SK-N-DZ (cell line): ENCODE results near the gene DERA.

Source experiments
- DNase-seq: peaks from one replicate; pipeline ENCODE4 v3.0.0-alpha.2; 2015; ENCODE audit warnings: low spot score

DERA gene

DNA sequence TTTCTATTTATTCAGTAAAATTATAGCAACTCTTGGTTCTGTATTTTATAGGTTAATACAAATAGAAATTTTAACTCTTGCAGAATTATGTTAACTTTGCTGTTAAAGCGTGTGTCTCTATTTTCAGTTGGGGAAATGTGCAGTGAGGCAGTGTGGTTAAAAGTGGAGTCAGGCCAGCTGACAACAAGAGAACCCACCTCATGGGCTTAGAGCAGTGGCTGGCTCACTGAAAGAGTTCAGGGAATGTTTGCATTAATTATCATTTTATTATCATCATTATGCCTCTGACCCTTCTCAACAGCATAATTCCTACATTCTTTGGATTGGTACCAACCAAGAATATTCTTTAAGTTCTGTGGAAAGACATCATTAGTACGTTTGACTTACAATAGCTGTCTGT is 163.8 kb downstream of the DERA start:
- no peak for DNase-seq

- no peak for DNase-seq
Observed at GRCh38 chr12:16075887-16076286, 164.8 kb downstream of the DERA start.

GRCh38 chr12:16076557-16076956 is 165.4 kb downstream of the DERA start:
- peak; percentile 39 for DNase-seq

- no peak for DNase-seq
Observed at GRCh38 chr12:16076970-16077522, 165.9 kb downstream of the DERA start.

- no peak for DNase-seq
Observed at GRCh38 chr12:16086462-16086861, 175.3 kb downstream of the DERA start.

DNA sequence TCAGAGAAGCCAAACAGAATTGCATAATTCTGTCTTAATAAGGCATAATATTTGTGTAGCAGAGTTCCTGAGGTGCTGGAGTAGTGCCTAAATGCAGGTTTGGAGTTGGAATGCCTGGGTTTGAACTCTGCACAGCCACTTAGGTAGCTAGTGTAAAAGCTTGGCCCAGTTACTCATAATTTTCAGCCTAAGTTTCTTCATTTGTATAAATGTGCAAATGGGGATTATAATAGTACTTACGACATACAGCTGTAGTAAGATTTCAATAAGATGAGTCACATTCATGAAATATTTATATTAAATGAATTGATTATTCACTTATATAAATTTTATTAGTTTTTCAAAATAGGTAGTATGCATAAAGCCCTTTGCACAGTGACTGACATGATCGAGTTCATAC is 175.8 kb downstream of the DERA start:
- no peak for DNase-seq
